Caco-2 (cell line): ENCODE measurements around the gene MINK1. TPM values are rescaled to one million over a fixed set of nuclear protein-coding genes. Genes with fewer than 3 reads are reported as not detected.

Source experiments
- BruUV-seq: library from RNA; stranded (reverse); fragments of 400-500 nt; replicated peaks from 2 replicates; lab custom pipeline; 2021; lab: Mats Ljungman, UMichigan
- CTCF ChIA-PET: fragments of 300-600 bp; sonication (Branson Sonifier 250); formaldehyde crosslinking; loops from one replicate; lab custom pipeline; 2022; ENCODE audit warnings: antibody characterized with exemption; lab: Charles Lee
- POLR2A ChIA-PET: fragments of 300-600 bp; sonication (Branson Sonifier 250); formaldehyde crosslinking; loops from one replicate; lab custom pipeline; 2022; ENCODE audit warnings: antibody characterized with exemption; lab: Charles Lee
- DNase-seq, 2 experiments: peaks; one replicate each; pipeline versions ENCODE4 v3.0.0 to v3.0.0-alpha.2; 2020 to 2022
- H3K27me3 ChIP-seq: replicated peaks from 2 replicates; pipeline ENCODE4 v1.6.0; 2011; ENCODE audit warnings: low read length; ENCODE audit not compliant: control insufficient read depth, insufficient read depth
- H3K36me3 ChIP-seq: 2 replicates; pipeline ENCODE4 v1.5.1; 2011; ENCODE audit warnings: low read length; ENCODE audit not compliant: control insufficient read depth, insufficient read depth
- H3K4me1 ChIP-seq: fragments of 250-450 bp; sonication (Bioruptor Pico); 2 replicates; pipeline ENCODE4 v1.5.1; 2020; ENCODE audit warnings: mild to moderate bottlenecking
- H3K4me3 ChIP-seq: 2 replicates; pipeline ENCODE4 v1.5.1; 2011; ENCODE audit warnings: low read depth, mild to moderate bottlenecking, control low read depth, low read length
- H3K9me3 ChIP-seq: fragments of 250-450 bp; sonication (Bioruptor Pico); 2 replicates; pipeline ENCODE4 v1.5.1; 2020; ENCODE audit warnings: mild to moderate bottlenecking, moderate library complexity
- H3K27ac Mint-ChIP-seq: one replicate; pipeline ENCODE4 v1.8.0; 2022; ENCODE audit warnings: mixed read lengths; ENCODE audit not compliant: unreplicated experiment
- H3K27me3 Mint-ChIP-seq: one replicate; pipeline ENCODE4 v1.8.0; 2022; ENCODE audit warnings: mixed read lengths; ENCODE audit not compliant: insufficient read depth, unreplicated experiment
- H3K36me3 Mint-ChIP-seq: one replicate; pipeline ENCODE4 v1.8.0; 2022; ENCODE audit warnings: mild to moderate bottlenecking, mixed read lengths; ENCODE audit not compliant: insufficient read depth, unreplicated experiment
- H3K4me1 Mint-ChIP-seq: one replicate; pipeline ENCODE4 v1.8.0; 2022; ENCODE audit warnings: low read depth, mixed read lengths; ENCODE audit not compliant: unreplicated experiment
- H3K4me3 Mint-ChIP-seq: one replicate; pipeline ENCODE4 v1.8.0; 2022; ENCODE audit warnings: mild to moderate bottlenecking, moderate library complexity, mixed read lengths; ENCODE audit not compliant: unreplicated experiment
- H3K9me3 Mint-ChIP-seq: one replicate; pipeline ENCODE4 v1.8.0; 2022; ENCODE audit warnings: mixed read lengths; ENCODE audit not compliant: unreplicated experiment
- CTCF ChIP-seq, 2 experiments: fragments of 200-600 bp in 1 of 2; IDR thresholded peaks; 1 replicate in 1 of 2; 2 replicates in 1 of 2; pipeline versions ENCODE4 v1.5.1 to v1.8.0; 2011 to 2022; ENCODE audit warnings: antibody characterized with exemption in 1 of 2, control low read depth in 1 of 2, inconsistent platforms in 1 of 2, low read depth in 1 of 2, low read length in 1 of 2, mild to moderate bottlenecking in 1 of 2, moderate library complexity in 1 of 2; ENCODE audit not compliant: insufficient read depth in 1 of 2, severe bottlenecking in 1 of 2, unreplicated experiment in 1 of 2
- intact Hi-C: fragments of 100-400 bp; cut with micrococcal nuclease; formaldehyde crosslinking; loops from one replicate; pipeline ENCODE4 v1.10.0; 2022; ENCODE audit not compliant: unreplicated experiment
- total RNA-seq: library from RNA; stranded (reverse); gene quantifications from 2 replicates; pipeline ENCODE4 v1.2.3, GENCODE V29; 2022

MINK1 gene
- total RNA-seq, 1 experiment from 2014 or later: 47.7 TPM

GRCh38 chr17:4893721-4894560 lies 60.8 kb downstream of the MINK1 start:
- H3K4me1 Mint-ChIP-seq: no peaks in the 10 kb centered on the region

GRCh38 chr17:4895121-4895520 lies 62.0 kb downstream of the MINK1 start:
- POLR2A ChIA-PET: no interaction called here
- CTCF ChIA-PET: no interaction called here
- intact Hi-C loops: no loop called here

More at GRCh38 chr17:4893721-4894560, 60.8 kb downstream of the MINK1 start:
- BruUV-seq: no TSS peak
- ChIA-PET CTCF (no interaction called here), POLR2A (no interaction called here)
- Mint-ChIP-seq H3K4me3 (no peak overlapping the region), H3K36me3 (peaks cover 6% of the 10 kb centered on the region), H3K9me3 (no peaks in the 10 kb centered on the region), H3K27me3 (no peaks in the 10 kb centered on the region), H3K27ac (no peak overlapping the region)
- no peaks in the 10 kb centered on the region for H3K9me3 ChIP-seq
- intact Hi-C loops: no loop called here
- H3K4me3 ChIP-seq: no peak overlapping the region
- no peaks in the 10 kb centered on the region for H3K36me3 ChIP-seq
- no peaks in the 10 kb centered on the region for H3K4me1 ChIP-seq
- no peaks in the 10 kb centered on the region for H3K27me3 ChIP-seq
- no peak for TF ChIP-seq CTCF (IDR thresholded peaks at IDR 0.05; ENCODE audit: insufficient read depth in 1 of 2, low read depth in 1 of 2, low read length in 1 of 2, severe bottlenecking in 1 of 2, unreplicated experiment in 1 of 2)
- no peak for DNase-seq

More at GRCh38 chr17:4895121-4895520, 62.0 kb downstream of the MINK1 start:
- Histone ChIP-seq H3K4me1 (no peaks in the 10 kb centered on the region), H3K36me3 (no peaks in the 10 kb centered on the region), H3K27me3 (no peaks in the 10 kb centered on the region), H3K9me3 (no peaks in the 10 kb centered on the region), H3K4me3 (no peak overlapping the region)
- Mint-ChIP-seq H3K4me1 (no peaks in the 10 kb centered on the region), H3K4me3 (no peak overlapping the region), H3K36me3 (peaks cover 8% of the 10 kb centered on the region), H3K27ac (no peak overlapping the region), H3K27me3 (no peaks in the 10 kb centered on the region), H3K9me3 (no peaks in the 10 kb centered on the region)
- no peak for DNase-seq
- TF ChIP-seq CTCF (IDR thresholded peaks at IDR 0.05; ENCODE audit: insufficient read depth in 1 of 2, low read depth in 1 of 2, low read length in 1 of 2, severe bottlenecking in 1 of 2, unreplicated experiment in 1 of 2): no peak
- BruUV-seq: no TSS peak
